IPS-NIHi7 (cell line): ENCODE results near the gene SCP2.

ENCODE experiments used
- DNase-seq: peaks from one replicate; pipeline ENCODE4 v3.0.0; 2012; ENCODE audit warnings: mixed read lengths; ENCODE audit errors: extremely low spot score

Gene SCP2

DNA sequence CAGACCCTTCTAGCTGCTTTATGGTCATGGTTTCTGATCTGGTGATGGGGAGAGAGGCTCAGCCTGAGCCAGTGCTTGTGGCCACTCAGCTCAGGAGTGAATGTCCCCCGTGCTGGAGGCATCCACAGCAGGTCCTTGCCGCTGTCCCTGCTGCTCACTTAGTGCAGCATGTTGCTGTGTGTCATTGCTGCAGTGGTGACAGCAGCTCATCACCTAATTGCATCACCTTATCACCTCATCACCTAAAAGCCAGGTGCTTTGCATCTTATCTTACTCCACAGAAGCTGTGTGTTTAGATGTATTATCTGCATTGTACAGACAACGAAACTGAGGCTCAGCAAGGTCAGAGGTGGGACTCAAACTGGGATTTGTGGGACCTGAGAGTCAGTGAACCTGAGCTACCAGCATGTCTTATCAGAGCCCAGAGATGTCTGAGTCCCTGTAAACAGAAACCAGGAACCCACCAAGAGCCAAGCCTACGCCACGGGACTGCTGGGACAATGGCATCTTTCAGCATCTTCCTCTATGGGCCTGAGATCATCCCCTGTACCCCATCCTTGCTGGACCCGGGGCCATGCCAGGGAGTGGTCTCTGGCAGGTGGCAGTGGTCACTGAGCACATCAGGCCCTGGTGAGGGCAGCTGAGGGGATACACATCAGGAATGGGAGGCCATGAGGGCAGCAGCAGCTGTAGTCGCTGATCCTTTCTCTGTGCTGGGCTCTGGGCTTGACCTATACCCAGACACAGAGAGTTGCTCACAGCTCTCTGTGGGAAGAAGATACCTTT is 141.4 kb downstream of the SCP2 start:
- no peak for DNase-seq

DNA sequence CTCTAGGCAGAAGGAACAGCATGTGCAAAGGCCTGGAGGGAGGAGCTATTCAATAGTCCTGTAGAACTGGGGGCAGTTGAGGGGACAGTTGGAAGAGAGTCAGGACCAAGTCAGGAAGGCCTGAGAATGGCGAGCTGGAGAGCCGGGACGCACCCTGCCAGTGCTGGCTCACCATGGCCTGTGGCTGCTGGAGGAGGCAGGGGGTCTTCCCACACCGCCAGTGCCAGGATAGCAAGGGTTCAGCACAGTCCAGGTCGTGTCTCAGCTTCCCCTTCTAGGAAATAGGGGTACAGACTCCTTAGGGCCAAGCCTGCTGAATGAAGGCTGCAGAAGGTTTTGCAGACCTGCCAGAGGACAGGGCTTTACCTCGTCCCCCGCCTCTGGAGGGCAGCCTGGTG is 142.2 kb downstream of the SCP2 start:
- no peak for DNase-seq

DNA sequence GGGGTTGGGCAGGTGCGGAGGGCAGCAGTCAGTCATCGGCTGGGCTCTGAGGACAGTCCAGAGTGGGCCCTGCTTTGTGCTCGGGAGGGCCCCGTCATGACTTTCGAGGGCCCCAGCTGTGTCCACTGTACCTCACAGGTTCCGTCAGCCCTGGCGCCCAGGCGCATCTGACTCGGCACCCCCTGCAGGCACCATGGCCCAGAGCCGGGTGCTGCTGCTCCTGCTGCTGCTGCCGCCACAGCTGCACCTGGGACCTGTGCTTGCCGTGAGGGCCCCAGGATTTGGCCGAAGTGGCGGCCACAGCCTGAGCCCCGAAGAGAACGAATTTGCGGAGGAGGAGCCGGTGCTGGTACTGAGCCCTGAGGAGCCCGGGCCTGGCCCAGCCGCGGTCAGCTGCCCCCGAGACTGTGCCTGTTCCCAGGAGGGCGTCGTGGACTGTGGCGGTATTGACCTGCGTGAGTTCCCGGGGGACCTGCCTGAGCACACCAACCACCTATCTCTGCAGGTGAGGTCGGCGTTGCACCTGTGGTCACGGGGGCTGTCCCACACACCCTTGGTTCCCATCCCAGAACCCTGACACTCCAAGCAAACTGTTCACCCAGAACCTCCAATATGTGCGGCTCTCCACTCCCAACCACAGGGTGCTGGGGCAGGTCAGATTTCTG is 142.7 kb downstream of the SCP2 start:
- DNase-seq = no peak

DNA sequence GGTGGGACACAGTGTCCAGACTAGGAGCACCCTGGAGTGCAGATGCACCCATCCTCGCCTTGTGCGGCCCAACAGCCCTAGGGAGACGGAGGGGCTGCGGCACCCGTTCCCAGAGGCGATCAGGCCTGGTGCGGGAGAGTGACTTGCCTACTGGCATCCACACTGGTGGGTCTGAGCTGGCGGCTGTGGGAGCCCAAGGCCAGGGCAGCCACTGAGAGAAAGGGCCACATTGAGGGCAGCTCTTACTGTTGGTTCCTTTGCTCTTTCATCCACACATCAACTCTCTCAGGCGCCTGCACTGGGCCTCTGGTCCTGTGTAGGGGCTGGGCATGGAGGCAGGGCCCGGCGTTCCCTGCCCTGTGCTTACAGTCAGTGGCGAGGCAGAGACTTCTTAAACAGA is 143.5 kb downstream of the SCP2 start:
- no peak for DNase-seq

DNA sequence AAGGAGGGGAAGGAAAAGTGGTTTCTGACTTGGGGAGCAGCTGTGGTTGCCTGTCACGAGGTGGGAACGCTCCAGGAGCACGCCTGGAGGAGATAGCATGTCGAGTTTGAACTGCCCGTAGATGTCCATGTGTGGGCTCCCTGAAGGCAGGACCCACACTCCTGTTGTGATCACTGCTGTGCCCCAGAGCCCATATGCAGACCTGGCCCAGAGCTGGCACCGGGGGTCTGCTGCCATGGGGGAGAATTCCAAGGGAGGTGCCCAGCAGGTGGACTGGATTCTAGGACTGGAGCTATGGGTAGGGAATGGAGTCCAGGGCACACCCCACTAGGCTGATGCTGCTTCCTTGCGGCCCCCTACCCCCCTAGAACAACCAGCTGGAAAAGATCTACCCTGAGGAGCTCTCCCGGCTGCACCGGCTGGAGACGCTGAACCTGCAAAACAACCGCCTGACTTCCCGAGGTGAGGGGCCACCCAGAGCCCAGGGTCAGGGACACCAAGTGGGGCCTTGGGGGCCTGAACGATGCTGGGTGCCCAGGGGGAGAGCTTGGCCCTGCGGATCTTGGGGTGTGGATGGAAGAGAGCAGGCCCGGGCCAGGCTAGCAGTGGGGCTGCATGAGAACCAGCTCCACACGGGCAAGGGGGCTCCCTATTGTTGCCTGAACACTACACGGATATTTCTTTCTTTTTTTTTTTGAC is 144.2 kb downstream of the SCP2 start:
- no peak for DNase-seq

DNA sequence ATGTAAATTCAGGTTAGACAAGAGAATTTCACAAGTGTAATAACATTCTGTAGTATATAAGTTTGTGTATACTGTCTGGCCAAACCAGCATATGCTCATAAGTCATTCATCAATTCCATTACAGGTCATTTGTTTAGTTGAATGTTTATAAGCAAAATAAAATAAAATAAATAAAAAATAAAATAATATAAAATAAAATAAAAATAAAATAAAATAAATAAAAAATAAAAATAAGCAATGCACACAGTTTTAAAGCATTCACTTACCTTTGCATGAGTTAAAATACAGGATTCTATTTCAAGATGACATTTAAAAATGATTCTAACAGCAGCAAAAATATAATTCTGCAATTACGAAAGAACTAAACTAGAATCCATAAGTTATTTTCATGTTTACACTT is 144.8 kb downstream of the SCP2 start:
- DNase-seq = no peak

DNA sequence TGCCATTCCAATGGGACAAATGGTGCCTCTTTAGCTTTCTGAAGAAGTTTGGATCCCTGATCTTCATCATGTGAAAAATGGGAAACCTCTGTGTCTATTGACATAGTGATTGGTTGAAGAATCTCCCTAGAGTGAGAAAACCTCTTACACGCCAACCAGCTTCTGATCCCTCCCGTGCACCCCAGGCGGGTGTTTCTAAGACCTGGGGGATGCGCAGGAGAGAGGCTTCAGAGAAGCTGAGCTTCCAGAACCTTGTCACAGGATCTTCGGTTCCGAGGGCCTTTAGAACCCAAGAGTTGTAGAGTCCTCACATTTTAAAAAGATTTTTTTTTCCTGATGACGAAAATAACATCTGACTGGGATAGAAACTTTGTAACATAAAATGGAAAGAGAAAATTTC is 146.2 kb downstream of the SCP2 start:
- DNase-seq = no peak

DNA sequence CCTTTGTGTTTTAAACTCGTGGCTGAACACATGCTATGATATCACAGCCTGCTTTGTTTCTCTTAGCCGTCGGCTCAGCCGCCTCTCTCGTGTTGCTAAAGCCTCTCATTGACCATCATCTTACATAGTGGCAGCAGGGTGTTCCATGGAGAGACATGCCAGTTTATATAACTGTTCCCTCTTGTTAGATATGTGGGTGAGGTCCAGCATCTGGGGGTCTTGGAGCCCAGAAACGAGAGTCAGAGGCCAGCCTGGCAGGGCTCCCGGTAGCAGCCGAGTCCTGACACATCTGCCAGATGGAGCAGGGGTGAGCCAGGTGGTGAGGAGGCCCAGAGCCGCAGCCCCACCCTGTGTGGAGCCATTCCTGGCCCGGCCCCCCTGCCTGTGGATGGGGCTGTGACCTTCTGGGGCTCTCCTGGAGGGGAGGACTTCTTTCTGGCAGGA is 146.8 kb downstream of the SCP2 start:
- no peak for DNase-seq

DNA sequence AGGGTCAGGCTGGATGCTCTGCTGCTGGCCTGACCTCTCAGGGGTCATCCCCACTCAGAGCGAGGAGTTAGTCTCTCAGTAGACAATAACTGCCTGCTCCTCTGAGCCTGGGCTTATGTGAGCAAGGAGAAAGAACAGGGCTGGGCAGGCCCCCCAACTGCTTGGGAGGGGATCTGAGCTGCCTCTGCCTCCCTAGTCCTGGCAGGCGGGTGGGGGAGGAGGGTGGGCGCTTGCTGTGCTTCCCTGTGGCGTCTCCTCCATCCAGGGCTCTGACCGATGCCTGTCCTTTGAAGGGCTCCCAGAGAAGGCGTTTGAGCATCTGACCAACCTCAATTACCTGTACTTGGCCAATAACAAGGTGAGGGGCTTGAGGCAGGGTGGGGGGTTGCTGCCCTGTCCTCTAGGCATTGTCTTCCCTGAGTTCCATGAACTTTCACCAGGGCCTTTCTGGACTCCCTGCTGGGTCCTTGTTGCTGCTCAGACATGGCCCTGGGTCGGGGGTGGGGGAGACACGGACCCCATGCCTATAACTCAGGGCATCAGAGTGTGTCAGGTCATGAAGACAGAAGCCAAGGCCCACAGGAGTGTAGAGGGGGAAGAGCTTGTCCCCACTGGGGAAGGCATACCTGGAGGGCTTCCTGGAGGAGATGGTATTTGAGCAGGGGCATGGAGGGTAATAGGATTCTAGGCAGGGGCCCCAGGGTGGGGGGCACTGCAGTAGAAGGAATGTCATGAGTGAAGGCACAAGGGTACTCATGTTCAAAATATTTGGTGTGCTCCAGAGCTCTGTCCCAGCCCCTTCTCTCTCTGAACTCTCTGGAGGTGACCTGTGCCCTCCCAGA is 147.5 kb downstream of the SCP2 start:
- DNase-seq = no peak

DNA sequence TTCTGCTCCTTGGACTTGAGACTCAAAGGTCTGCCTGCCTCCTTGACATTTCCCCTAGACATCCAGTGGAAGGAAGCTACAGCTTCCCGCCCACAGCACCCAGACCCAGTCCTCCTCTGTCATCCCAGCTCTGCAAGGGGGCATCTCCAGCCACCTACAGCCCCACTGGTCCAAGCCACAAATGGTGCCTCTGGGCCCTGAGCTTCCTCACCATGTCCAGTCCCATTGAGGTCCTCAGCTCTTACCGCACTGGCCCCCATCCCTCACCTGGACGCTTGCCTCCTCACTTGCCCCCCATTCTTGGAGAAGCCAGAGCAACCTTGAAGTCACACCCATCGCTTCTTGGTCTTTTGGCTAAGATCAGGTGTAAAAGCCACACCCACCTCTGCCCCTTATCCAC is 148.1 kb downstream of the SCP2 start:
- DNase-seq = no peak

DNA sequence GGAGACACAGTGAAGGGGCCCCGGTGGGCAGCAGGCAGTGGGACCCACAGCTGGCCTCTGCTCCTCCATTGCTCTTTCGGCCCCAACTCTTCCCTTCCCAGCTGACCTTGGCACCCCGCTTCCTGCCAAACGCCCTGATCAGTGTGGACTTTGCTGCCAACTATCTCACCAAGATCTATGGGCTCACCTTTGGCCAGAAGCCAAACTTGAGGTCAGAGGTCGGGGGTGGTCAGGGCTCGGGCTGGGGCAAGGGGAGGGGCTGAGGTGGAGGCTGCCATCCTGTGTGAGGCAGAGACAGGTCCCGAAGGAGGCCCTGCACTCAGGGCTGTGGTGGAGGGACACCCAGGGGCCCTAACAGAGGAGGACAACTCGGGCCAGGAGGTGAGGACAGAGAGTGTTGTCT is 148.7 kb downstream of the SCP2 start:
- no peak for DNase-seq

DNA sequence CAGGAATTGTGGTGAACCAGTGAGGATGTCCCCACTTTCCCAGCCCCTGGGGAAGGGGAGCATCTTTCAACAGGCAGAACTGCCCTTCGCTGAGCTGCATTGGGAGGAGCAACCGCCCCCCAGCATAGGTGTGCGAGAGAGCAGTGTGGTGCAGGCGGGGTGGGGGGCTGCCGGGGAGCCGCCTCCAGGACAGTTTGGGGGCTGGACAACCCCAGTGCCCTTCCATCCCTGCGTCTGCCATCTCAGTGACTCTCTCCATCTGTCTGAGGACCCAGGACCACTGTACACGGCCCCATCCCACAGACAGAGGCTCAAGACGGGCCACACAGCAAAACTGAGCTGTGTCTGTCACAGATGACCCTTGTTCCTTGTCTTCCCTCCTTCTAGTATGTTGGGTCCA is 149.1 kb downstream of the SCP2 start:
- no peak for DNase-seq

DNA sequence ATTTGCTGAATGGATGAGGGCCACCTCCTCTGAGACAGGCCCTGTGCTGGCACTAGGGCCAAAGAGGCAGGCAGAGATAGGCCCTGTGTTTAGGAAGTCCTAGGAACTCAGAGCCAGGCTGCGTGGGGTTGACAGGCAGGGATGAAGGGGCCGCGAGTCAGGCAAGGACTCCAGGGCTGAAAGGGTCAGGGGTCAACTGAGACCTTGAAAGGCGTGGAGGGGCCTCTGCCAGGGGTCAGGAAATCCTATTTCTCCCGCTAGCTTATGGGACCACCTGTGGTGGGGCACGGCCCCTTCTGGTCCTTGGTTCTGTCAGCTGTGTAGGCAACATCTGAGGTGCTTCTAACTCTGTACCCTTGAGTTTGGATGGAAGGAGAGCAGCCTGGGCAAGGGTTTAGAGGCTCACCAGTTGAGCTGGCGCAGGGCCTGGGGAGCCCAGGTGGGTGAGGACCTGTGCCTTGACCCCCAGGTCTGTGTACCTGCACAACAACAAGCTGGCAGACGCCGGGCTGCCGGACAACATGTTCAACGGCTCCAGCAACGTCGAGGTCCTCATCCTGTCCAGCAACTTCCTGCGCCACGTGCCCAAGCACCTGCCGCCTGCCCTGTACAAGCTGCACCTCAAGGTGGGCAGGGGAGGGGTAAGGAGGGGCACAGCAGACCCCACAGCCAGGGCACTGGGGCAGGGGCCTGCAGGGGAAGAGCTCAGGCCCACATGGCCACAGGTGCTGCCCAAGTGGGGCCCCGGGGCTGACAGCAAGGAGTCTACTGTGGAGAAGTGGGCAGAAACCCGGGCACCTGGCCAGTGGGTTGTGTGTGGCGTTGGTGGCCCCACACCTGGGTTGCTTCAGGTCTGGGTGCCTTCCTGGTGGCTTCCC is 149.9 kb downstream of the SCP2 start:
- DNase-seq = no peak

DNA sequence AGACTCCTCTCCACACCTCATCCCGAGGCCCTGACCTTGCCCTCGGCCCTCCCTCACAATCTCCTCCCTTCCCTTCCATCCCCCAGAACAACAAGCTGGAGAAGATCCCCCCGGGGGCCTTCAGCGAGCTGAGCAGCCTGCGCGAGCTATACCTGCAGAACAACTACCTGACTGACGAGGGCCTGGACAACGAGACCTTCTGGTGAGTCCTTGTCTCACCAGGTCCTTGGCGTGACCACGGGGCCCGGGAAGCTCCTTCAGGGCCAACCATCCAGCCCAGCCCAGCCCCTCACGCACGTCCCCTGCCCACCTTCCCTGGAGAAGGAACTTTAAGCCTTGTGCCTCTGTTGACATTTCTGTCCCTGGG is 150.5 kb downstream of the SCP2 start:
- no peak for DNase-seq

DNA sequence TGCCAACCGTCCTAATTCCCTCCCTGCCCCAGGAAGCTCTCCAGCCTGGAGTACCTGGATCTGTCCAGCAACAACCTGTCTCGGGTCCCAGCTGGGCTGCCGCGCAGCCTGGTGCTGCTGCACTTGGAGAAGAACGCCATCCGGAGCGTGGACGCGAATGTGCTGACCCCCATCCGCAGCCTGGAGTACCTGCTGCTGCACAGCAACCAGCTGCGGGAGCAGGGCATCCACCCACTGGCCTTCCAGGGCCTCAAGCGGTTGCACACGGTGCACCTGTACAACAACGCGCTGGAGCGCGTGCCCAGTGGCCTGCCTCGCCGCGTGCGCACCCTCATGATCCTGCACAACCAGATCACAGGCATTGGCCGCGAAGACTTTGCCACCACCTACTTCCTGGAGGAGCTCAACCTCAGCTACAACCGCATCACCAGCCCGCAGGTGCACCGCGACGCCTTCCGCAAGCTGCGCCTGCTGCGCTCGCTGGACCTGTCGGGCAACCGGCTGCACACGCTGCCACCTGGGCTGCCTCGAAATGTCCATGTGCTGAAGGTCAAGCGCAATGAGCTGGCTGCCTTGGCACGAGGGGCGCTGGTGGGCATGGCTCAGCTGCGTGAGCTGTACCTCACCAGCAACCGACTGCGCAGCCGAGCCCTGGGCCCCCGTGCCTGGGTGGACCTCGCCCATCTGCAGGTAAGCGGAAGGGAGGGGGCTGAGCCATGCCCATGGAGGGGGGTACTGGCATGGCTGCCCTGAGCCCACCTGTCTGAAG is 151.4 kb downstream of the SCP2 start:
- DNase-seq = no peak

DNA sequence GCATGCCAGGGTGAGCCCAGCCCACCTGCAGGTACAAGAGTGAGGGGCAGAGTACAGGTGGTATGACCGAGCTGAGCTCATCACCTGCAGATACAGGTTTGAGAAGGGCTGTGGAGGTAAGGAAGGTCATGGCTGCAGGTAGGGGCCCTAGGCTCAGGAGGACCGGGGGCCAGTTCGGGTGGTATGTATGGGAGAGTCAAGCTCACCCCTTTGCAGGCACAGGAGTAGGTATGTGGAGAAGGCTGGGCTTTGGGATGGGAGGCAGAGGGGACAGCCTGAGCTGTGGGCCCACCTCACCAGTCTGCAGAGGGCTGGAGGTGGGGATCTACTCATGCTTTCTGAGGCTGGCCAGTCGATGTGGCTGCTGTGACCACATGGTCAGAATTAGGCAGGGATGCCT is 152.2 kb downstream of the SCP2 start:
- DNase-seq = no peak

DNA sequence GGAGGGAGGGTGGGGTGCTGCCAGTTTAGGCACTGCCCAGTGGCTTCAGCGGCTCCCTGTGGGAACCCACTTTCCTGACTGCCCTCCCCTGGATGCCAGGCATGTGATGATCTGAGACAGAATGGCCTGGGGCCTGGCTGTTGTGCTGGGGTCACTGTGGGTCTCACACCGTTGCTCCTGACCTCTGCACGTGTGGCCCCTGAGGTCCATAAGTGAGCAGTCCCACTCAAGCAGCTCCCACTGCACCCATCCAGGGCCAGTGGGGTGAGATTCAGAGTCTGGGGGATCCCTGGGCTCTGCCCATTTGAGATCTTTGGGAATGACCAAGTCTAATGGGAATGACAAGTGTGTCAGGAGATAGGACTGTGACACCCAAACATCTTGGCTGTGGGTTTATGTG is 153.0 kb downstream of the SCP2 start:
- no peak for DNase-seq

DNA sequence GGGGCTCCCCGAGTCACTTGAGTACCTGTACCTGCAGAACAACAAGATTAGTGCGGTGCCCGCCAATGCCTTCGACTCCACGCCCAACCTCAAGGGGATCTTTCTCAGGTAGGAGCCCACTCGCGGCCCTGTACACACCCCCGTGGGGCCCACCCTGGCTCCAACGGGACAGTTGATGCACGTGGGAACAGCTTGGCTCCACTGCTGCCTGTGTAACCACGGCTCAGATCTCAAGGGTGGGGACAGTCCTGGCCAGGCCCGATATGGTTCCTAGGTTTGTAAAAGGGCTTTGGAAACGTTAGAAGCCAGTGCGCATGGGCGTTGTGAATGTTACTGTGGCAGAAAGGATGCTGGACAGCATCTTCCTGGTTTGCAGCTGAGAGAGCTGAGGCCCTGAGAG is 153.7 kb downstream of the SCP2 start:
- no peak for DNase-seq

DNA sequence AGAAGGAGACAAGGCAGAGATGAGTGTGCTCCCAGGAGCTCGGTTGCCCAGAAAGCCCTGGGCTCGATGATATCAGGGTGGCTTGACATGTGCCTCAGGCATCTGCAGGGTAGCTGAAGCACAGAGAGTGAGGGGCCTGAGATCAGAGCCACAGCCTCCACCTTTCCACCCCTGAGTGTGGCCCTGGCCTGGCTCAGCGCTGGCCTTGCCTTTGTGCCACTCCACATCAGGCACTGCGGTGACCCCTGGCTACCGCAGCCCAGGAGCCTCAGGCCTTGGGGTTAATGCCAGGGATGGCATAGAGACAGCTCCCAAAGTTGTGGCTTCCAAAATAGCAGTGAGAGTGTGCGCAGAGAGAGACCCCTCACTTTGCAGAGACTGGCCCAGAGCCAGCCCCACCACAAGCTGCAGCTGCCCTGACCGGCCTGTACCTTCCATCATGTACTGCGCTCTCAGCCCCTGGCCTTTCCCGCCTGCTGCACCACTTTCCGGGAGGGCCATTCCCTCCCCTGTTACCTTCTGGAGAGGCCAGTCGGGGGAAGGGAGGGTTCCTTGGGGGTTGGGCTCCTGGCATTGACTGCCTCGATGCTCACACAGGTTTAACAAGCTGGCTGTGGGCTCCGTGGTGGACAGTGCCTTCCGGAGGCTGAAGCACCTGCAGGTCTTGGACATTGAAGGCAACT is 154.4 kb downstream of the SCP2 start:
- no peak for DNase-seq
